AG10803 (cell line): ENCODE results near the gene NOB1.

Source experiments
- DNase-seq: peaks from one replicate; pipeline ENCODE4 v3.0.0; 2010; ENCODE audit warnings: low read depth
- H3K4me3 ChIP-seq: 2 replicates; pipeline ENCODE4 v1.5.1; 2011; ENCODE audit warnings: mild to moderate bottlenecking, low read length, control low read depth
- CTCF ChIP-seq: conservative IDR thresholded peaks from 2 replicates; pipeline ENCODE4 v1.5.1; 2011; ENCODE audit warnings: mild to moderate bottlenecking, low read length, control low read depth, inconsistent platforms

The NOB1 gene

GRCh38 chr16:69720822-69721430 lies 33.8 kb downstream of the NOB1 start:
- no peak overlapping the region for H3K4me3 ChIP-seq
- DNase-seq, result no peak
- TF ChIP-seq CTCF, result no peak

- TF ChIP-seq CTCF, result no peak
- DNase-seq, result no peak
- no peak overlapping the region for H3K4me3 ChIP-seq
These were observed 36.5 kb downstream of the NOB1 start for GRCh38 chr16:69718111-69718764.

GRCh38 chr16:69717066-69717465 lies 37.7 kb downstream of the NOB1 start:
- DNase-seq, result no peak
- no peak overlapping the region for H3K4me3 ChIP-seq
- no peak for TF ChIP-seq CTCF

GRCh38 chr16:69712914-69713581 lies 41.7 kb downstream of the NOB1 start:
- no peak for TF ChIP-seq CTCF
- no peak overlapping the region for H3K4me3 ChIP-seq
- DNase-seq, result no peak

- no peak for TF ChIP-seq CTCF
- no peak overlapping the region for H3K4me3 ChIP-seq
- no peak for DNase-seq
These were observed 42.4 kb downstream of the NOB1 start for GRCh38 chr16:69712277-69712676.

GRCh38 chr16:69711115-69711740 lies 43.5 kb downstream of the NOB1 start:
- no peak for TF ChIP-seq CTCF
- H3K4me3 ChIP-seq, result no peak overlapping the region
- DNase-seq, result no peak
